ENCODE results near the gene LYRM9. TPM values are rescaled to one million over a fixed set of nuclear protein-coding genes. Genes with fewer than 3 reads are reported as not detected.

LYRM9 gene
- total and polyA plus RNA-seq, 2 donors from 2014 or later = 21.7 to 29.1 TPM

DNA sequence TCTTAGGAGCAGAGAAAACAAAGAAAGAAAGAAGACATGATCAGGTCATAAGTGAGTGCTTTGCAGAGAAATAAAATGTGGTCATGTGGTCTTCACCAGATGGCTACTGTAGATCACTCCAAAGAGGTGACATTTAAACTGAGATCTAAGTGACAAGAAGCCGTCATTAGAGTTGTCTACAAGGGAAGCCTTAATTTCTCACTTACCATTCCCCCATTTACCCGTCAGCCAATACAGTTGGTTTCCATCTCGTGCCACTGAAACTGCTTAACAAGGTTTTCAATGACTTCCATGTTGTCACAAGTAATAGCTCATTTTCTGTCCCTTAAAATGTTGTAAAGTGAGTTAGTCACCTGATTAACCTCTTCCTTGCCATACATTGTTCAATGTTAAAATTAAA, 6.4 kb upstream of the LYRM9 start:
- TF ChIP-seq CTCF (IDR thresholded peaks at IDR 0.05; ENCODE audit: borderline replicate concordance, extremely low read depth, insufficient read depth) = no peak
- DNase-seq (no peak), FAIRE-seq (no peak)
- intact Hi-C loops (cut with DNase I) = no loop called here
- Histone ChIP-seq H3K4me1 (ENCODE audit: control insufficient read depth in 2 of 3, insufficient read depth in 2 of 3, low read depth in 1 of 3, low read length in 3 of 3) (peaks cover 0 to 3% (median 2%) of the 10 kb centered on the region in 3 donors), H3K27ac (ENCODE audit: low read depth in 2 of 2, low read length in 2 of 2) (no peak overlapping the region), H3K9ac (ENCODE audit: low read length in 3 of 3) (no peak overlapping the region), H3K27me3 (ENCODE audit: control insufficient read depth, insufficient read depth, low read length) (no peaks in the 10 kb centered on the region), H3K36me3 (ENCODE audit: control insufficient read depth in 2 of 3, insufficient read depth in 3 of 3, low read length in 3 of 3) (no peaks in the 10 kb centered on the region), H3K9me3 (ENCODE audit: control insufficient read depth in 2 of 3, insufficient read depth in 1 of 3, low read length in 3 of 3) (no peaks in the 10 kb centered on the region), H3K4me3 (ENCODE audit: low read length in 3 of 3) (no peak overlapping the region)

- no peak overlapping the region for H3K9ac ChIP-seq (ENCODE audit: low read length in 3 of 3)
- no peaks in the 10 kb centered on the region for H3K36me3 ChIP-seq (ENCODE audit: control insufficient read depth in 2 of 3, insufficient read depth in 3 of 3, low read length in 3 of 3)
- TF ChIP-seq CTCF (IDR thresholded peaks at IDR 0.05; ENCODE audit: borderline replicate concordance, extremely low read depth, insufficient read depth) = no peak
- H3K4me3 ChIP-seq (ENCODE audit: low read length in 3 of 3) = no peak overlapping the region
- H3K27ac ChIP-seq (ENCODE audit: low read depth in 2 of 2, low read length in 2 of 2) = no peak overlapping the region
- intact Hi-C loops (cut with DNase I) = no loop called here
- H3K27me3 ChIP-seq (ENCODE audit: control insufficient read depth, insufficient read depth, low read length) = no peaks in the 10 kb centered on the region
- no peaks in the 10 kb centered on the region for H3K9me3 ChIP-seq (ENCODE audit: control insufficient read depth in 2 of 3, insufficient read depth in 1 of 3, low read length in 3 of 3)
- peaks cover 0 to 3% (median 2%) of the 10 kb centered on the region in 3 donors for H3K4me1 ChIP-seq (ENCODE audit: control insufficient read depth in 2 of 3, insufficient read depth in 2 of 3, low read depth in 1 of 3, low read length in 3 of 3)
- FAIRE-seq (no peak), DNase-seq (no peak)
Measured at GRCh38 chr17:27898096-27898495, 4.9 kb upstream of the LYRM9 start.

- TF ChIP-seq CTCF (IDR thresholded peaks at IDR 0.05; ENCODE audit: borderline replicate concordance, extremely low read depth, insufficient read depth) = no peak
- Histone ChIP-seq H3K4me3 (ENCODE audit: low read length in 3 of 3) (no peak overlapping the region), H3K27ac (ENCODE audit: low read depth in 2 of 2, low read length in 2 of 2) (no peak overlapping the region), H3K4me1 (ENCODE audit: control insufficient read depth in 2 of 3, insufficient read depth in 2 of 3, low read depth in 1 of 3, low read length in 3 of 3) (peaks cover 5 to 9% (median 7%) of the 10 kb centered on the region in 3 donors), H3K27me3 (ENCODE audit: control insufficient read depth, insufficient read depth, low read length) (no peaks in the 10 kb centered on the region), H3K9me3 (ENCODE audit: control insufficient read depth in 2 of 3, insufficient read depth in 1 of 3, low read length in 3 of 3) (no peaks in the 10 kb centered on the region), H3K9ac (ENCODE audit: low read length in 3 of 3) (no peak overlapping the region), H3K36me3 (ENCODE audit: control insufficient read depth in 2 of 3, insufficient read depth in 3 of 3, low read length in 3 of 3) (no peaks in the 10 kb centered on the region)
- intact Hi-C loops (cut with DNase I) = no loop called here
- FAIRE-seq = no peak
- DNase-seq = peak in 3 of 5 donors; percentile 32 to 74 (median 72)
Measured at GRCh38 chr17:27896701-27897100, 3.5 kb upstream of the LYRM9 start.

DNA sequence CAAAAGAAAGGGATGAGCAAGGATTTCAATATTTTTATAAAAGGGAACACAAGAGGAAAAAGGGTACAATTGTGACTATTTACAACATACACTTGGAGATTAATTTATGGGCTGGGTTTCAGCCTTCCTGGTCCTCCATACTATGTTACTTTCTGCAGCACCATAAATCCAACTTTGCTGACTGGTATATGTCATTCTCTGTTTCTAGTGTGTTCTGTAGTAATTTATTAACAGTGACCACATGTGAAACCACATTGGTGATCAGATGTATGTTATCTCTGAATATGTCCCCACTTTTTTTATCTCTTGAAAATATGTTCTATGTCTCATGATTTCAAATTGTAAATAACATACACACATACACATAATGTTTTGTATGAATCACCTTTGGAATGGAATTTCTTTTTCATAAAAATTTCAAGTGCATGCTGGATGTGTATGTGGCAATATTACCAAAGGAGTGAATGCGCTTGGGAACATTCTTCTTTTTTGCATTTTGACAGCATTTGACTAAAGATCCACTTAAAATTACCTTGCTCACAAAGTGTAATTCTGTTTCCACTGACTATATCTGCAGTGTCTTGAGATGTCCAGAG, 2.9 kb upstream of the LYRM9 start:
- Histone ChIP-seq H3K4me3 (ENCODE audit: low read length in 3 of 3) (no peak overlapping the region), H3K27ac (ENCODE audit: low read depth in 2 of 2, low read length in 2 of 2) (no peak overlapping the region), H3K9me3 (ENCODE audit: control insufficient read depth in 2 of 3, insufficient read depth in 1 of 3, low read length in 3 of 3) (no peaks in the 10 kb centered on the region), H3K9ac (ENCODE audit: low read length in 3 of 3) (no peak overlapping the region), H3K36me3 (ENCODE audit: control insufficient read depth in 2 of 3, insufficient read depth in 3 of 3, low read length in 3 of 3) (no peaks in the 10 kb centered on the region), H3K27me3 (ENCODE audit: control insufficient read depth, insufficient read depth, low read length) (no peaks in the 10 kb centered on the region), H3K4me1 (ENCODE audit: control insufficient read depth in 2 of 3, insufficient read depth in 2 of 3, low read depth in 1 of 3, low read length in 3 of 3) (peaks cover 5 to 12% (median 9%) of the 10 kb centered on the region in 3 donors)
- intact Hi-C loops (cut with DNase I) = no loop called here
- no peak for DNase-seq
- FAIRE-seq = no peak
- TF ChIP-seq CTCF (IDR thresholded peaks at IDR 0.05; ENCODE audit: borderline replicate concordance, extremely low read depth, insufficient read depth) = no peak
